Peyer's patch (tissue), 4 donors: ENCODE data around the gene PMVK.

Experiments used
- POLR2A ChIP-seq, 2 donors: fragments of 450-650 bp; IDR thresholded peaks; one replicate each; pipeline ENCODE4 v1.5.1; 2017; ENCODE audit warnings: antibody characterized with exemption in 2 of 2, mild to moderate bottlenecking in 2 of 2, moderate library complexity in 2 of 2
- TF ChIP-seq, protein P1 (sequence below), 6 experiments: fragments of 450-650 bp in 4 of 6; fragments of 200-600 bp in 2 of 6; sonication (generic) in 1 of 6; IDR thresholded peaks; one replicate each; pipeline ENCODE4 v1.5.1; 2017 to 2019; ENCODE audit warnings: antibody characterized with exemption in 6 of 6, mild to moderate bottlenecking in 3 of 6, moderate library complexity in 1 of 6

DNA sequence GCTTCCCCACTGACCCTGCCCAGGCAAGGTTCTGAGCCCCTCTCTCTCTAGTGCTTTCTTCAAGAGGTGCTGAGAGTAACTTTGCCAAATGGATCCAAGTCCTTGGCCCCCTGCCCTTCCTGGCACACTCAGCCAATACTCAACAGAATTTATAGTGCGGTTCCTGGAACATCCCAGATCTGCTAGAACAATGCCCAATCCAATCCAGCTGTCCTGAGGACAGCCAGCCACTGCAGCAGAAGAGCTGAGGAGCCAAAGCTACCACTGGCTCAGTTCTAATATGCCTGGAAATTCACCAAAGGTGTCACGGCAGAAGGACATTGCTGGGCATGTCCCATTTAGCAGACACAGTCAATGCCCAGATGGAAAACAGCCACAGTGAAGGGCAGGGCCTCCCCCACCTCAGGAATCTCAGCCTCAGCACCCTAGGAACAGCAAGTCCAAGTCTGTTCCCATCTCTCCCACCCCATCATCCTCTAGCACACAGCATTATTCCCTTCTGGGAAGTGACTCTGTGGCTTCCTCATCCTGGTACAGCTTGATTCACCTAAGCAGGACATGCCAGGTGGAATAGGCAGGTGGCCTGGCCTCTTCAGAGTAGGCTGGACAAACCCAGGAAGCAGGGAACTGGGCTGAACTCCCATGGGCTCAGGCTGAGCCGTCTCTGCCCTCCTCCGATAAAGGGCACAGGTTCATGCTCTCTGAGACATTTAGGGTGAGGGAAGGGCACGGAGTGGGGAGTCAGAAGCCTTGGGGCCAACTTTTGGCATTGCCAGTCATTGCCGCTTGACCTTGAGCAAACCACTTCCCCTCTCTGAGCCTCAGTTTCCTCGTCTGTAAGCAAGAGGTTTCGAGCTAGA lies 24.6 kb downstream of the PMVK start:
- TF ChIP-seq, protein P1, sequence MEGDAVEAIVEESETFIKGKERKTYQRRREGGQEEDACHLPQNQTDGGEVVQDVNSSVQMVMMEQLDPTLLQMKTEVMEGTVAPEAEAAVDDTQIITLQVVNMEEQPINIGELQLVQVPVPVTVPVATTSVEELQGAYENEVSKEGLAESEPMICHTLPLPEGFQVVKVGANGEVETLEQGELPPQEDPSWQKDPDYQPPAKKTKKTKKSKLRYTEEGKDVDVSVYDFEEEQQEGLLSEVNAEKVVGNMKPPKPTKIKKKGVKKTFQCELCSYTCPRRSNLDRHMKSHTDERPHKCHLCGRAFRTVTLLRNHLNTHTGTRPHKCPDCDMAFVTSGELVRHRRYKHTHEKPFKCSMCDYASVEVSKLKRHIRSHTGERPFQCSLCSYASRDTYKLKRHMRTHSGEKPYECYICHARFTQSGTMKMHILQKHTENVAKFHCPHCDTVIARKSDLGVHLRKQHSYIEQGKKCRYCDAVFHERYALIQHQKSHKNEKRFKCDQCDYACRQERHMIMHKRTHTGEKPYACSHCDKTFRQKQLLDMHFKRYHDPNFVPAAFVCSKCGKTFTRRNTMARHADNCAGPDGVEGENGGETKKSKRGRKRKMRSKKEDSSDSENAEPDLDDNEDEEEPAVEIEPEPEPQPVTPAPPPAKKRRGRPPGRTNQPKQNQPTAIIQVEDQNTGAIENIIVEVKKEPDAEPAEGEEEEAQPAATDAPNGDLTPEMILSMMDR (IDR thresholded peaks at IDR 0.05), result no peak
- no peak for TF ChIP-seq POLR2A (IDR thresholded peaks at IDR 0.05)
